ENCODE results near the gene IL15.

DNA sequence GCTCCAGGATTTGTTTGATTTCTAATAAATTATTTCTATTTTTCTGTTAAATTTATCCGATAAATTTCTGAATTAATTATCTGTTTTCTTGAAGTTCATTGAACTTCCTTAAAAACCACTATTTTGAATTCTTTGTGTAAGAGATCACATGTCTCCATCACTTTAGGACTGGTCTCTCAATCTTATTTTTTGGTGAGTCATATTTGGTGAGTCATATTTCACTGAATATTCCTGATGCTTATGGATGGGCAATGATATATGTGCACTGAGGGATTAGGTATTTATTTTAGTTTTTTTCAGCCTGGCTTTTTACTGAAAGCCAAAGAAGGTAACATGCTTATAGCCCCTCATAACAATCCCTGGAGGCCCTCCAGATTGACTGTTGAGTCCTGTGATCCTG, 48.5 kb upstream of the IL15 start:
- TF ChIP-seq CTCF (conservative IDR thresholded peaks at IDR 0.05 in 1 of 2, IDR thresholded peaks at IDR 0.05 in 1 of 2; ENCODE audit: low read depth in 1 of 2, low read length in 2 of 2), result no peak
- no peak for TF ChIP-seq EZH2 (IDR thresholded peaks at IDR 0.05; ENCODE audit: low read length, missing control alignments)

Data from fibroblast of lung (primary cell).